OCI-LY7 (cell line): ENCODE results near the gene TIRAP. TPM values are rescaled to one million over a fixed set of nuclear protein-coding genes. Genes with fewer than 3 reads are reported as not detected.

Source experiments
- BruUV-seq: library from RNA; stranded (reverse); fragments of 400-500 nt; replicated peaks from 2 replicates; lab custom pipeline; 2021; lab: Mats Ljungman, UMichigan
- CTCF ChIA-PET: fragments of 300-600 bp; sonication (Branson Sonifier 250); formaldehyde crosslinking; loops from one replicate; lab custom pipeline; 2022; ENCODE audit warnings: antibody characterized with exemption; ENCODE audit not compliant: unreplicated experiment; lab: Charles Lee
- POLR2A ChIA-PET: fragments of 300-600 bp; sonication (Branson Sonifier 250); formaldehyde crosslinking; loops from one replicate; lab custom pipeline; 2022; ENCODE audit warnings: antibody characterized with exemption; lab: Charles Lee
- DNase-seq: peaks from one replicate; pipeline ENCODE4 v3.0.0-alpha.2; 2015; ENCODE audit warnings: low spot score
- H2AFZ ChIP-seq: fragments of 200-600 bp; sonication (generic), shearing (Covaris generic); 2 replicates; pipeline ENCODE4 v1.6.1; 2014; ENCODE audit warnings: mild to moderate bottlenecking, antibody characterized with exemption, low read length, moderate library complexity
- H3K27ac ChIP-seq: fragments of 200-600 bp; sonication (generic); 2 replicates; pipeline ENCODE4 v1.5.1; 2014; ENCODE audit warnings: mixed run types, low read depth, mild to moderate bottlenecking, moderate library complexity, low read length, inconsistent platforms; ENCODE audit not compliant: poor library complexity, severe bottlenecking
- H3K36me3 ChIP-seq: fragments of 200-600 bp; sonication (generic); 2 replicates; pipeline ENCODE4 v1.6.1; 2014; ENCODE audit warnings: mild to moderate bottlenecking, antibody characterized with exemption, low read length, moderate library complexity, mixed read lengths; ENCODE audit not compliant: insufficient read depth
- H3K4me1 ChIP-seq: fragments of 200-600 bp; sonication (generic); 2 replicates; pipeline ENCODE4 v1.5.1; 2014; ENCODE audit warnings: mild to moderate bottlenecking, low read length; ENCODE audit not compliant: insufficient read depth, poor library complexity, severe bottlenecking
- H3K4me2 ChIP-seq: fragments of 200-600 bp; sonication (generic); 2 replicates; pipeline ENCODE4 v1.6.1; 2014; ENCODE audit warnings: mild to moderate bottlenecking, low read length
- H3K4me3 ChIP-seq: fragments of 200-600 bp; sonication (generic); 2 replicates; pipeline ENCODE4 v1.5.1; 2014; ENCODE audit warnings: mild to moderate bottlenecking, low read depth, low read length; ENCODE audit not compliant: poor library complexity, severe bottlenecking
- H3K79me2 ChIP-seq: fragments of 200-600 bp; sonication (generic); 2 replicates; pipeline ENCODE4 v1.6.1; 2016; ENCODE audit warnings: low read depth, mild to moderate bottlenecking, low read length, moderate library complexity, mixed read lengths; ENCODE audit not compliant: insufficient read depth
- H3K9me2 ChIP-seq: fragments of 200-600 bp; sonication (generic); 2 replicates; pipeline ENCODE4 v1.6.1; 2016; ENCODE audit warnings: mild to moderate bottlenecking, low read length, mixed read lengths; ENCODE audit not compliant: insufficient read depth
- H3K9me3 ChIP-seq: fragments of 200-600 bp; sonication (generic); 2 replicates; pipeline ENCODE4 v1.6.1; 2014; ENCODE audit warnings: mild to moderate bottlenecking, mixed run types, low read length, mixed read lengths
- H4K20me1 ChIP-seq: fragments of 200-600 bp; sonication (generic); 2 replicates; pipeline ENCODE4 v1.6.1; 2014; ENCODE audit warnings: mild to moderate bottlenecking, antibody characterized with exemption, low read length, moderate library complexity, mixed read lengths; ENCODE audit not compliant: insufficient read depth
- EZH2phosphoT487 ChIP-seq: fragments of 200-600 bp; sonication (generic); IDR thresholded peaks from 2 replicates; pipeline ENCODE4 v1.6.1; 2018; ENCODE audit warnings: low read depth, borderline replicate concordance, mild to moderate bottlenecking, mixed run types, antibody characterized with exemption, low read length, moderate library complexity, mixed read lengths
- intact Hi-C: fragments of 100-400 bp; cut with micrococcal nuclease; formaldehyde crosslinking; loops from one replicate; pipeline ENCODE4 v1.10.0; 2022; ENCODE audit not compliant: unreplicated experiment
- total RNA-seq, 2 experiments: library from RNA; depleted of rRNA in 1 of 2; stranded (reverse); fragments of >200 nt in 1 of 2; shearing (Covaris generic) in 1 of 2; gene quantifications; 2 replicates each; pipeline ENCODE4 v1.2.3, GENCODE V29; 2014 to 2022
- TF ChIP-seq, protein P1 (sequence below): fragments of 200-600 bp; sonication (generic); conservative IDR thresholded peaks from 2 replicates; pipeline ENCODE4 v1.5.1; 2014; ENCODE audit warnings: mild to moderate bottlenecking, antibody characterized with exemption, low read length, moderate library complexity, mixed read lengths

Gene TIRAP
- total RNA-seq, 2 experiments from 2014 or later: 3.4 to 9.8 TPM

DNA sequence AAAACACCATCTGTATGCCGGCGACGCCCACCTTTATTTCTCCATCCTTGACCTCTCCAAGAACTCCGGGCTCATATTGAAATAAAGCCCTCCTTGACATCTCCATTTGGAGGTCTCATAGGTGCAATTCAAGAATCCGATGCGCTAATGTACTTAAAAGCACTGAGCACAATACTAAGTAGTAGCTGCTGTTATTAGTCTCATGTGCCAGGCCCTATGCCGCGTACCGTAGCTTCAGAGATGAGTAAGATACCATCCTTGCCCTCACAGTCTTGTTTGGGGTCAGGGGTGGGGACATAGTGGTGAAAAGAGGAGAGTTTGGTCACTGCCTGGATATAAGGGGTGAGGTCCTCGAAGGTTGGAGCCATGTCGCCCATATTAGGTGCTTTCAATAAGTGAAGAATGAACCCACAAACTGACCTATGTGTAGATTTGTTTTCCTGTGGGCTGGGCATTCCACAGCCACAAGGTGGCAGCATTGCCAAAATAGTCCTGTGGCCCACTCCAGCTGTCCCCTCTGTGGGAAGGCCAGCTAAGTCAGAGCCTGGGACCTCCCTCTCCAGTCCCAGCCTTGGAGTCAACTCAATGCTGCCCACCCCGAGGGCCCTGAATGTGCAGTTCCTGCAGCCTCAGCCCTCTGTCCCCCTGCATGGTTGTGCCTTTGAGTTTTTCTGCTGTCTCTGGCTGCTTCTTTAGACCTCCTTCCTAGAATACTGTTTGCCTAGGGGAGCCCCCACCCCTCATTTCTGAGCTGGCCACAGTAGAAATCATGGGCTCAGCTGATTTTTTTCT is 27.5 kb downstream of the TIRAP start:
- POLR2A ChIA-PET: interaction anchor here (1.5 kb wide), 1 partner anchor 13 kb away, joined by 4 read pairs; no protein-coding TSS in a partner anchor
- intact Hi-C loops: loop anchor here (1.0 to 5.0 kb wide), 3 partner anchors 130 to 682 kb away; no protein-coding TSS in a partner anchor
- peaks cover 9% of the 10 kb centered on the region for H3K4me1 ChIP-seq
- peak; percentile 66 for DNase-seq
- H3K79me2 ChIP-seq: peaks cover 5% of the 10 kb centered on the region; the same call in 1 of the 2 replicates
- H3K4me3 ChIP-seq: no peak overlapping the region
- no peak overlapping the region for H3K4me2 ChIP-seq
- peaks cover 60% of the 10 kb centered on the region for H3K36me3 ChIP-seq
- H3K27ac ChIP-seq: no peak overlapping the region
- no peaks in the 10 kb centered on the region for H3K9me2 ChIP-seq
- BruUV-seq: no TSS peak
- no peaks in the 10 kb centered on the region for H3K9me3 ChIP-seq
- TF ChIP-seq, protein P1, sequence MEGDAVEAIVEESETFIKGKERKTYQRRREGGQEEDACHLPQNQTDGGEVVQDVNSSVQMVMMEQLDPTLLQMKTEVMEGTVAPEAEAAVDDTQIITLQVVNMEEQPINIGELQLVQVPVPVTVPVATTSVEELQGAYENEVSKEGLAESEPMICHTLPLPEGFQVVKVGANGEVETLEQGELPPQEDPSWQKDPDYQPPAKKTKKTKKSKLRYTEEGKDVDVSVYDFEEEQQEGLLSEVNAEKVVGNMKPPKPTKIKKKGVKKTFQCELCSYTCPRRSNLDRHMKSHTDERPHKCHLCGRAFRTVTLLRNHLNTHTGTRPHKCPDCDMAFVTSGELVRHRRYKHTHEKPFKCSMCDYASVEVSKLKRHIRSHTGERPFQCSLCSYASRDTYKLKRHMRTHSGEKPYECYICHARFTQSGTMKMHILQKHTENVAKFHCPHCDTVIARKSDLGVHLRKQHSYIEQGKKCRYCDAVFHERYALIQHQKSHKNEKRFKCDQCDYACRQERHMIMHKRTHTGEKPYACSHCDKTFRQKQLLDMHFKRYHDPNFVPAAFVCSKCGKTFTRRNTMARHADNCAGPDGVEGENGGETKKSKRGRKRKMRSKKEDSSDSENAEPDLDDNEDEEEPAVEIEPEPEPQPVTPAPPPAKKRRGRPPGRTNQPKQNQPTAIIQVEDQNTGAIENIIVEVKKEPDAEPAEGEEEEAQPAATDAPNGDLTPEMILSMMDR: peak; percentile 95
- TF ChIP-seq EZH2phosphoT487: no peak
- CTCF ChIA-PET: interaction anchor here (0.8 to 1.5 kb wide), 4 partner anchors 131 to 174 kb away, joined by 3 to 6 read pairs (median 4); no protein-coding TSS in a partner anchor
- H4K20me1 ChIP-seq: no peaks in the 10 kb centered on the region
- no peak overlapping the region for H2AFZ ChIP-seq

DNA sequence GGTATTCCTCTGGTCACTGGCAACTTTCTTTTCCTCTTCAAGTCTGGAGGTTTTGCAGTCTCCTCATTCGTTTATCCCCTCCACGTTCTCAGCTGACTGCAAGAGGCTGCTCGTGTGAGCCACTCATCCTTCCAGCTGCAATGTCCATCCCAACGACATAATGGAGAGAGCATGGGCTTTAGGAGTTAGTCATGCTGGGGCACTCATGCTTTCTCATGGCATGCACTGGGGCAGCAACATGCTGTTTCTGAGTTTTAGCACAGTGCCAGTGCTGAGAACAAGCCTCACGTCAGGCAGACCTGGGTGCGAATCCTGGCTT is 28.1 kb downstream of the TIRAP start:
- Histone ChIP-seq H3K4me3 (no peak overlapping the region), H3K9me3 (0 out of 2 replicates have a peak, but pooled peaks cover 4% of the 10 kb centered on the region), H3K9me2 (no peaks in the 10 kb centered on the region), H3K79me2 (no peaks in the 10 kb centered on the region), H3K36me3 (peaks cover 65% of the 10 kb centered on the region), H2AFZ (no peak overlapping the region), H3K27ac (no peak overlapping the region), H3K4me1 (peaks cover 4% of the 10 kb centered on the region), H3K4me2 (no peak overlapping the region), H4K20me1 (no peaks in the 10 kb centered on the region)
- TF ChIP-seq, protein P1: no peak
- TF ChIP-seq EZH2phosphoT487: no peak
- POLR2A ChIA-PET: interaction anchor here (0.7 to 1.5 kb wide), 2 partner anchors 13 to 43 kb away, joined by 3 to 4 read pairs; no protein-coding TSS in a partner anchor
- BruUV-seq: no TSS peak
- CTCF ChIA-PET: interaction anchor here (0.8 to 1.0 kb wide), 2 partner anchors 170 to 173 kb away, joined by 3 to 6 read pairs; no protein-coding TSS in a partner anchor
- no peak for DNase-seq
- intact Hi-C loops: loop anchor here (1.0 to 5.0 kb wide), 3 partner anchors 129 to 681 kb away; no protein-coding TSS in a partner anchor
